SK-N-DZ (cell line): Measurements from ENCODE around the gene FANCC.

ENCODE experiments used
- DNase-seq: peaks from one replicate; pipeline ENCODE4 v3.0.0-alpha.2; 2015; ENCODE audit warnings: low spot score

Gene FANCC

DNA sequence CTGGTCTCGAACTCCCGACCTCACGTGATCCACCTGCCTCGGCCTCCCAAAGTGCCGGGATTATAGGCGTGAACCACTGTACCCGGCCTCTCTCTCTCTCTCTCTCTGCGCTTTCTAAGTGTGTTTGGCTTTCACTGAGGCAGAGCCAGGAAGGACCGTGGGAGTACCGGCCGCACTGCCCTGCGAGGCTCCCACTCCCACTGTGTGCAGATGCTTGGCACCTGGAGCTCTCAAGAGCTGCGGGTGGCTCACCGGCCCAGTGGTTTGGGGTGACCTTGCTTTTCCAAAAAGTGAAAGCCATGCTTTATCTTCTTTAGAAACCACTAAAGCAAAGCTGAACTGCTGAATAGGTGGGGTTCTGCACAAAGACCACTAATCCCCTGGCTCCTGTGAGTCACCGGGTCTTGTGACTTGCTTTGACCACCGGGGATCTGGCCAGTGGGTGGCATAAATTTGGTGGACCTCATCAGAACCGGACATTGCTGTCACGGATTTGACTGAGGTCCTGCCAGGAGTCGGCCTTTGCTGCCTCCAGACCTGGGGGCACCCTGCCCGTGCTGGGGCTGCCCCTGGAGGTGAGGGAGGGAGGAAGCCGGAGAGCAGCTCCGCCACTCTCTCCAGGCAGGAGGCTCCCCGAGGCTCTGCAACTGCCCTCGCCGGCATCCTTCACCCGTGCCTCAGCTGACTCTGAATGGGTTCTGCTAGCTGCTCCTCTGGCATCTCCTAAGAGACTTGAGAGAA, 228.9 kb downstream of the FANCC start:
- DNase-seq: no peak

GRCh38 chr9:95087659-95088242, 229.8 kb downstream of the FANCC start:
- no peak for DNase-seq

- DNase-seq: no peak
Measured at GRCh38 chr9:95086564-95086955, 230.9 kb downstream of the FANCC start.

GRCh38 chr9:95085861-95086563, 231.5 kb downstream of the FANCC start:
- no peak for DNase-seq

DNA sequence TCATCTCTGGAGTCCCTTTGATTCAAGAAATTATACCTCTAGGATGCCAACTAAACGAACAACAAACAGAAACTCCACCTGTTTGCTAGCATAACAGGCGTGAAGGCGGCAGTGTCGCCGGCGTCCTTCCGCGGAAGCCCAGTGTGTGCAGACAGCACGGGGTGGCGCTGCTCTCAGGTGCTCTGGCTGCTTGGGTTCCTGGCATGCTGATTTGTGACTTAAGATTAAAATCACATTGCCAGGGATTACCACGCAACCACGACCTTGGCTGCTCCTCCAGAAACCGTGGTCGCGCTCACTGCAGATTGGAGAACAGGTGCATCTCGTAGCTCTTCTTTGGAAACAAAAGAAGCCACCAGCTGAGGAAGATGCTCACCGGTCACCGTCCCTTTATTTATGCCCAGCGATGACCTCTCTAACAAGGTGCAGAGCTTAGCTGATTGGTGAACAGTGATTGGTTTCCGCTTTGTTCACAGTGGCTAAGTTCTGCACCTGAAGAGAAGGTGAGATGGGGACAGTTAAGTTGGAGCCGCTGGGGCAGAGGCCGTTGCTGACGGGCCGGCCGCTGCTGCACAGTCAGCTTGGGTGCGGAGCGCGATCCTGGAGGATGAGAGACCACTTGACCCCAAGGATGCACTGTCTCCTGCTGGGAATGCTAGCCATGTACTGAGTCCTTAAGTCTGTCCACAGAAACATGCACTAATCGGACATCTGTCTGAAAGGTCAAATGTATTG, 232.3 kb downstream of the FANCC start:
- no peak for DNase-seq

- no peak for DNase-seq
Measured at GRCh38 chr9:95084254-95084934, 233.1 kb downstream of the FANCC start.

GRCh38 chr9:95083086-95083768, 234.3 kb downstream of the FANCC start:
- no peak for DNase-seq

- no peak for DNase-seq
Measured at GRCh38 chr9:95082401-95083084, 235.0 kb downstream of the FANCC start.

DNA sequence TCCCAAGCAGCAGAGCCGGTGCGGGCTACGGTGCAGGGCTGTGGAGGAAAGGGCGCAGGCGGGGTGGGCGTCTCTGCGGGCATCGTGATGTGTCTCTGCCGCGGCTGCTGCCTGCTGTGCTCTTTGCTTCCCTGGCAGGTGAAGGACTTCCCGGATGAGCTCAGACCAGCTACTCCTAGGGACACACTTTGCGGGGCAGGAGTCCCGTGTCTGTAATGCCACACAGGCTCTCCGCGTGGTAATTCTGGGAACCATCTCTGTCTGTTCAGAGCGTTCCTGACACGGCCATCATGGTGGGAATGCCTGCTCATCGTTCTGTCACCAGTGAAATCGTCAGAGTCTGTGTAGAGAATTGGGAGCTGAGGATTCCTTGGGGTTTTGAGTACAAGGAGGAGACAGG, 235.5 kb downstream of the FANCC start:
- no peak for DNase-seq

DNA sequence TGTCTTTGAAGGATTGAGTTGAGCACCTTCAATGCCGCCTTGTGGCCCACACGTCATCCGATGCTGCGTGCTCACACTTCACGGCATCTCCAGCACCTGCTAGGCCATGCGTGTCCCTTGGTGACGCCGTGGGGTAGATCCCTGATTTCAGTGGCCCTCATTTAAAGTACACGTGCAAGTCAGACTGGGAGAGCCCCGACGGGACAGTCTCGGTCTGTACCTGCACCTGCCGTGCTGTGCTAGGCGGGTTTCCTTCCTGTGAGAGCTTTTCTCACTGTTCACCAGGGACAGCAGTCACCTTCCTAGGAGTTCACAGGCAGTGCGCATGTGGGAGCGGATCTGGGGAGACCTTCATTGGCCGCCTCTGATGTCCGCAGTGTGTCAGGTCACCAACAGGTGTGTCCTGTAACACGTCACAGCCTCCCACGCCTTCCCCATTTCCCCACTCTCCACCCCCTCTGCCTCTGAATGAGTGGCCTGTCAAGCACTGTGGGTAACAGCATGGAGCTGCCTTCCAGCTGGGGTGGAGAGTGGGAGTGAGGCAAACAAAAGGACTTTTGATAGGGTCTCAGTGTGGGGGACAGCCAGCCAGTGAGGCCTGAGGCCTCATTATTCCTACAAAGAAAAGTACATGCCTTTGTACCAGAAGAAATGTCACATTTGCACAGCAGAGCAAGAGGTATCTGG, 236.4 kb downstream of the FANCC start:
- no peak for DNase-seq

DNA sequence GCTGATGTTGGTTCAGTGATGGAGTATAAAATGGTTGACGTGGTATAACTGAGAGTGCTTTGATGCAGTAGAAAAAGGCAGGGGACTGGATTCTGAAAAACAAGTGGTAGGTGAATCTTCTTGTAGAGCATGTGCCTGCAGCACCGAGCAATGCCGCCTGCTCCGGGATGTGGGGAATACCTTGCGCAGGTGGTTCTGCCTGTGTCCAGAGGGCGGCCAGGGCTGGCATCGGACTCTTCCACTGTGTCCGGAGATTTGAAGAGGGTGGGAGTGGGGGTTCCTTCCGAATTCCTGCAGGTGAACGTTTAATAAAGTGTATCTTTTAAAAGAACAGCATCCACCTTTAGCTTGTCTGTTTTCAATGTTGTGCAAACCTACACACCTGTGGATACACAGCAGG, 238.0 kb downstream of the FANCC start:
- DNase-seq: no peak

DNA sequence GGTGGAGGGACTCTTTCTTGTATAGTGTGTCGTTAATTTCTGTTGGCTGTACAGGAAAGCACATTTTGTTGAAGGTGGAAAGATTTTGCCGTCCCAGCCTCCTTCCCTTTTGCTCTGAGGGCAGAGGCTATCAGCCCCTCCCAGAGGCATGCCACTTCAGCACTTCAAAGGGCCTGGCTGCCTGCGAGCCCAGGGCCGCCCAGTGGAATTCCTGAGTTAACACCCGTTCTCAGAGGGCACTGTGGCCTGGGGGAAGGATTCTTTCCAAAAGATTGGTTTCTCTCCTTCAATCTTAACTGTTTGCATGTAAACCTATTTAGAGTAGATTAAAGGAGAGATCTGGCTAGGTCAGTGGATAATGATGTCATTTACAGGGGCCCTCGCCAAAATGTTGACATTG, 238.6 kb downstream of the FANCC start:
- no peak for DNase-seq

- DNase-seq: no peak
Measured at GRCh38 chr9:95078511-95078910, 239.0 kb downstream of the FANCC start.

DNA sequence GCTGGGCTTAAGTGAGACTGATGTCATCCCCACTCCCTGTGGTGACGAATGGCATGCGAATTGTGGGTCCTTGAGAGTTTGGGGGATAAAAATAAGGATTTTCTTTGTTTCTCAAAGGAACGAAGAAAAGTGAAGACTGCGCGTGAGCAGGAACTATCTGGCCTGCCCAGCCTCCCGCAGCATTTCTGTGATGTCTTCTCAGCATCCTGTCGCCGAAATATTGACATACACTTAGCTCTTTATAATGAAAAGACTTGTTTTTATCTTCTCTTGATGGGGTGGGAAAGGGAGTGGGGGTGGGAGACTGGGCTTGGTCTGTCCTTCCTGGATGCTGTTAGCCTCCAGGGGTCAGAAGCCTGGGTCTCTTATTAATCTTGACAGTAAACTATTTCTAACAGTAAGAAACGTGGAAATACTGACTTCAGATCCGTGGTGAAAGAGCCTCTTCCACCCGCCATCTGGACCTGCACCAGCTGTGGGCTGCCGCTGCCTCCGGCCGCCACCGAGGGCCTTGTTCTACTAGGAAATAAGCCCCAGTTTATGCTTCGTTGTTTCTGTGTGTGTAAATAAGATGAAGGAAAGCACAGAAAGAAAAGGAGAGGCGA, 239.6 kb downstream of the FANCC start:
- DNase-seq: no peak

DNA sequence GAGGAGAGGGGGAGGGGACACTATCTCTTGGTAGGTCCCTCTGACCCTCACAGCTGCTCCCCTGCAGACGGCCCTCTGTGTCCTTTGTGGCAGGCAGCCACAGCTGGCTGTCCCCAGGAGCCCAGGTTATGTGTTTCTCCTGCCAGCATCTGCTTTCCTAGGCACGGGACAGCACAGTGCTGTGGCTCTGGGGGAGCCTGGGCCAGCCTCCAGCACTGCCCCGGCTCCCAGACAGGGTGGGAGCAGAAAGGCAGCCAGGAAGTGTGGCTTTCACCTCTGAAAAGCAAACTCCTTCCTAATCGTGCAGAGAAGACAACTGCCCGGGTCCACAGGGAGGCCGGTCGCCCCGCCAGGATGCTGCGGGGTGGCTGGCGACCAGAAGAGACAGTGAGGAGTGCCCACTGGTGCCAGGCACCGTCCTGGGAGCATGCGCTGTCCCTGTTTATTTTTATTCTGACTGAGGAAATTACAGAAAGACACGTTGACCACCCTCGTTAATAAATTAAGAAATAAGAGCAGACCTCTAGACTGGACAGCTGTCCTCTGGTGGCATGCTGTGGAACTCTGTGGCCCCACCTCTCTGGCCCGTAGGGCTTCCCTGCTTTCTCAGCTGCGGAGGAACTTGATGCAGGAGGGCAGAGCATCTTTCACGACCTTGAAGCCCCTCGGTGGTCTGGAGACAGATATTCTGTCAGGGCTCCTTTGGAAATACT, 240.3 kb downstream of the FANCC start:
- DNase-seq: no peak

GRCh38 chr9:95076696-95077052, 240.8 kb downstream of the FANCC start:
- DNase-seq: no peak

- no peak for DNase-seq
Measured at GRCh38 chr9:95075700-95076099, 241.8 kb downstream of the FANCC start.

- peak; percentile 46 for DNase-seq
Measured at GRCh38 chr9:95074632-95075031, 242.9 kb downstream of the FANCC start.

DNA sequence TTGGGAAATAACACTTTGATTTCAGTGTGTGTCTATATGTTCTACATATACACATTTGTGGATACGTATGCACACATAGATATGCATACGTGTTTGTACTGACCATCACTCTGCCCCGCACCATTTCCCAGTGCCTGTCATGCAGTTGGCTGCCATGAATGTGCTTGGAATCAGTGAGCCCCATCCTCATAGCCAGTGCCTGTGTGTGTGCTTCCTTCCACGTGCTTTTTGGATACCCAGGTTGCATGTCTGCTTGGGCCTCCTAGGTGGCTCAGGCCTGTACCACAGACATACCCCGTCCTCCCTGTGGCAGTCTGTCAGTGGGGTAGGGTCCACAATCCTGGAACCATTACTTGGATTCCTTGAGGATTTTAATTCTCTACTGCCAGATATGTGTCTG, 243.6 kb downstream of the FANCC start:
- DNase-seq: no peak
